Thoracic aorta (tissue), 2 donors: ENCODE data around the gene HSPB7. TPM values are rescaled to one million over a fixed set of nuclear protein-coding genes. Genes with fewer than 3 reads are reported as not detected.

ENCODE experiments used
- ATAC-seq: fragments of 150-250 bp; one replicate; pipeline ENCODE4 v1.8.0; 2017; ENCODE audit warnings: low read depth; ENCODE audit not compliant: insufficient number of reproducible peaks, low FRiP score
- DNase-seq: peaks from one replicate; pipeline ENCODE4 v3.0.0-alpha.2; 2020; ENCODE audit warnings: low spot score
- H3K27ac ChIP-seq, 2 donors: fragments of 200-600 bp; sonication (generic); 1 replicate in 1 of 2; 2 replicates in 1 of 2; pipeline ENCODE4 v1.5.1; 2016; ENCODE audit warnings: mild to moderate bottlenecking in 2 of 2, moderate library complexity in 2 of 2
- H3K27me3 ChIP-seq: fragments of 200-600 bp; sonication (generic); replicated peaks from 2 replicates; pipeline ENCODE4 v1.6.0; 2016; ENCODE audit warnings: mild to moderate bottlenecking; ENCODE audit not compliant: insufficient read depth
- H3K36me3 ChIP-seq: fragments of 200-600 bp; sonication (generic); one replicate; pipeline ENCODE4 v1.5.1; 2016
- H3K4me1 ChIP-seq, 2 donors: fragments of 200-600 bp; sonication (generic); 1 replicate in 1 of 2; 2 replicates in 1 of 2; pipeline versions ENCODE4 v1.5.1 to v1.6.0; 2016; ENCODE audit warnings: low read depth in 2 of 2, mild to moderate bottlenecking in 1 of 2; ENCODE audit not compliant: control insufficient read depth in 1 of 2
- H3K4me3 ChIP-seq: fragments of 200-600 bp; sonication (generic); 2 replicates; pipeline ENCODE4 v1.5.1; 2016; ENCODE audit warnings: mild to moderate bottlenecking
- H3K9me3 ChIP-seq: fragments of 200-600 bp; sonication (generic); 2 replicates; pipeline ENCODE4 v1.5.1; 2016
- total RNA-seq, 2 donors: library from RNA; depleted of rRNA; stranded (reverse); fragments of >200 nt; gene quantifications; one replicate each; pipeline versions ENCODE4 v1.1.0 to v1.2.3, GENCODE V29; 2016
- TF ChIP-seq, protein P1 (sequence below): fragments of 200-600 bp; sonication (generic); IDR thresholded peaks from one replicate; pipeline ENCODE4 v1.5.1; 2019; ENCODE audit warnings: antibody characterized with exemption

The HSPB7 gene
- total RNA-seq, 2 donors from 2014 or later, result 223 to 430 TPM

DNA sequence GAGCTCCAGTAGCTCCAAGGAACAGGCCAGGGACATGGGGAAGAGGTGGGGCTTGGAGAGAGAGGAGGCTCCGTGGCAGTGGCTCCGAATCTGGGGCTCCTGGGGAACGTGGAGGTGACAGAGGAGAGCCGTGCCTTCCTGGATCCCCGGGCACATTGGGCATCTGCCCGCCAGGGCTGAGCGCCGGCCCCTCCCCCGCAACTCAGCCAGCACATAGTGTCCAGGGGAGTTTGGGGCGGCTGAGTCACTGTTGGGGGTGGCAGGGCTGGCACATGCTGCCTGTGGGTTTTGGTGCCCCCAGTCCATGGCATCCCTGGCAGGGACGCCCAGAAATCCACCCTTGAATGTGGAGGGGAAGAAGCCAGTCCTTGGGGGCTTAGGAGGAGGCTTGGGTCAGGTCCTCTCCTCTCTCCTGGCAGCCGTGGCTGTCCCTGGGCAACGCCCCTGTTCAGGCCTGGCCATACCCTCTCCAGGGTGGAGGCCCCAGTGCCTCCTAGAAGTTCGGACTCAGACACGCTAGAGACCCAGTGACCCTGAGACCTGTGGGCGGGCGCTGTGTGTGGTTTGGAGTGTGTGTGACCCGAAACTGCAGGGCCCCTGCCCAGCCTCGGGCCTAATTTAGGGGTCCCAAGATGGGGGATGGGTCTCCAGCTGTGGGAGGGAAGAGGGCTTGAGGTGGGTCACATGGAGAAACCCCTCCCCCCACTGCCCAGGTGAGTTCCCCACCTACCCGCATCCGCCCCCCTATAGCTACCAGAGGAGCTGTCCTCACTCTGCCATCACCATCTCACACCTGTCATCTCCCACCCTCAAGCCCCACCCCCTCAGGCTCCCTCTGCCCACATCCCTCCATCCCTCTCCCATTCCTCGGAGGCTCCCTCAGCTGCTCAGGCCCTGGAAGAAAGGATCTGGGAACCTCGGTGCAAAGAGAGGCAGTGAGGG is 1.6 kb downstream of the HSPB7 start:
- Histone ChIP-seq H3K27ac (peak overlapping the region; percentile 97 to 100), H3K36me3 (peaks cover 8% of the 10 kb centered on the region), H3K9me3 (no peaks in the 10 kb centered on the region), H3K4me3 (peak overlapping the region; percentile 83), H3K27me3 (no peaks in the 10 kb centered on the region), H3K4me1 (peaks cover 47 to 78% of the 10 kb centered on the region in 2 donors)
- TF ChIP-seq, protein P1, sequence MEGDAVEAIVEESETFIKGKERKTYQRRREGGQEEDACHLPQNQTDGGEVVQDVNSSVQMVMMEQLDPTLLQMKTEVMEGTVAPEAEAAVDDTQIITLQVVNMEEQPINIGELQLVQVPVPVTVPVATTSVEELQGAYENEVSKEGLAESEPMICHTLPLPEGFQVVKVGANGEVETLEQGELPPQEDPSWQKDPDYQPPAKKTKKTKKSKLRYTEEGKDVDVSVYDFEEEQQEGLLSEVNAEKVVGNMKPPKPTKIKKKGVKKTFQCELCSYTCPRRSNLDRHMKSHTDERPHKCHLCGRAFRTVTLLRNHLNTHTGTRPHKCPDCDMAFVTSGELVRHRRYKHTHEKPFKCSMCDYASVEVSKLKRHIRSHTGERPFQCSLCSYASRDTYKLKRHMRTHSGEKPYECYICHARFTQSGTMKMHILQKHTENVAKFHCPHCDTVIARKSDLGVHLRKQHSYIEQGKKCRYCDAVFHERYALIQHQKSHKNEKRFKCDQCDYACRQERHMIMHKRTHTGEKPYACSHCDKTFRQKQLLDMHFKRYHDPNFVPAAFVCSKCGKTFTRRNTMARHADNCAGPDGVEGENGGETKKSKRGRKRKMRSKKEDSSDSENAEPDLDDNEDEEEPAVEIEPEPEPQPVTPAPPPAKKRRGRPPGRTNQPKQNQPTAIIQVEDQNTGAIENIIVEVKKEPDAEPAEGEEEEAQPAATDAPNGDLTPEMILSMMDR, result no peak
- peak; percentile 57 for DNase-seq
- ATAC-seq, result no peak

DNA sequence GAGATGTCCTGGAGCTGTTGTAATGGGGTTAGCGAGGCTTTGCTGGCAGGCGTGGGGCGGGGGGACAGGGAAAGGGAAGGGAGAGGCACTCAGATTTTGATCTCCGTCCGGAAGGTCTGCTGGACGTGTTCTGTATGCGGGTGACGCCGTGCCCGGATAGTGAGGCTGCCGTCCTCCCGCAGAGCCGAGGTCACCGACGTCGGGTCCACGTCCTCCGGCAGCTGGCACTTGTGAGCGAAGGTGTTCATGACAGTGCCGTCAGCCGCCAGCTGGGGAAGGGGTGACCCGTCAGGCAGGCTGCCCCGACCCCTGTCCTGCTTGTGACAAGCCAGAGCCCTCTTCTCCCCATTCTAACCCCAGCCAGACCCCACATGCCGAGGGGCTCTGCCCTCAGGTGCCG is 2.4 kb downstream of the HSPB7 start:
- peaks cover 8% of the 10 kb centered on the region for H3K36me3 ChIP-seq
- TF ChIP-seq, protein P1, result no peak
- H3K4me1 ChIP-seq, result peaks cover 47 to 76% of the 10 kb centered on the region in 2 donors
- ATAC-seq, result no peak
- H3K4me3 ChIP-seq, result peak overlapping the region; percentile 83
- DNase-seq, result no peak
- peak overlapping the region; percentile 97 to 100 for H3K27ac ChIP-seq
- H3K9me3 ChIP-seq, result no peaks in the 10 kb centered on the region
- H3K27me3 ChIP-seq, result no peaks in the 10 kb centered on the region

DNA sequence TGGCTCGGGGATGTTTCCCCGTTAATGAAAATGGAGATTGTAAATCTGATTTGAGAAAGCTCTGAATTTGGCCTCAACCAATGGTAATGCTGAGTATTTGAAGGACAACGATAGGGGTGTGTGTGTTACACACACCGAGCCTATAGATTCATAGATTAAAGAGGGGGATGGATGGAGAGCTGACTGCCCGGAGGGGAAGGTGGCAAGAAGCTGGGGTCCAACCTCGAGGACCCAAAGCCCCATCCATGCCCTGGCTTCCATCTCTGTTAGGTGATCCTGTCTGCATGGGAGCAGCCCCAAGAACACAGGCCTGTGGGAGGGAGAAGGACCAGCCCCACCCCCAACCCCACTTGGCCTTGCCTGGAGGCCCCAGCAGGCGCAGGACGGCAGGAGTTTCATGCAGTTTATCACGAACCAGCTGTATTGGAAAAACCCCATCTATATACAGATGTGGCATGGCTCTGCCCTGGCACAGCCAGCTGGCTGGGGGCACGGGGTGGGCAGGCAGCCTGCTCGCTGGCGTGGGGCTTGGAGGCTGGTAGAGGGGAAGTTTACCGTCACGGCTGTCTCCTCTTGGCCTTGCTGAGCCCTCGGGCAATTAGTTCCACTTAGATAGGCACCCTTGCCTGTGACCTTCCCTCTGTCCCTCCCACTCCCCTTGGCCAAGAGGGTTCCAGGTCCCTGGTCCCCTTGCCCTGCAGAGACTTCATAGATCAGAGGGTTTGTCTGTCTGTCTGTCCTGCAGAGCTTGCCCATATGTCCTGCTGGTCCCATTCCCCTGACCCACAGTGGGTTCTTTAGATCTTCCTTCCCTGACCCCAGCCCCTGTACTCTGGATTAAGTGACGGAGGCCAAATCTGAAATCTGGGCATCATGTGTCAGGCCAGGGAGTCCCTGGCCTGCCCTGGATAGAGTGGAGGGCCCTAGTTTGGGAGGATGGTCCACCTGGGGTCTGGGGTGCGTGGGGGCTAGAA is 3.0 kb downstream of the HSPB7 start:
- no peak for ATAC-seq
- peaks cover 41 to 69% of the 10 kb centered on the region in 2 donors for H3K4me1 ChIP-seq

DNA sequence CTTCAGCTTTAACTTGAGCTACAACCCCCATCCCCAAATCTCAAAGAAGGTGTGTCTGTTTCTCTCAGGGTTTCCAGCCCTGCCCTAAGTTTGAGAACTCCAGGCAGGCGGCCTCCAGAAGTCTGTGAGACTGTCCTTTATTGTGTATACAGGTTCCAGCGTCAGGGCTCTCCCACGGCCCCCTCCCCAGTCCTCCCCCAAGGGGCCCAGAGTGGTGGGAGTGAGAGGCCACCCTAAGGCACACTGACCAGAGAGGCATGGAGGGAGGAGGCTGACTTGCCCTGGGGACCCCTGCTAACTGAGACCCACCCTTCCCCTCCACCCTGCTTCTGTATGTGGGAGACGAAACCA is 4.0 kb downstream of the HSPB7 start:
- Histone ChIP-seq H3K9me3 (no peaks in the 10 kb centered on the region), H3K27ac (peak overlapping the region; percentile 97 to 100), H3K4me1 (peaks cover 34 to 60% of the 10 kb centered on the region in 2 donors), H3K36me3 (peaks cover 8% of the 10 kb centered on the region), H3K27me3 (no peaks in the 10 kb centered on the region), H3K4me3 (peak overlapping the region; percentile 83)
- TF ChIP-seq, protein P1, result no peak
- DNase-seq (no peak), ATAC-seq (no peak)

More for the DNA sequence above, 3.0 kb downstream of the HSPB7 start:
- peak overlapping the region; percentile 83 for H3K4me3 ChIP-seq
- no peaks in the 10 kb centered on the region for H3K27me3 ChIP-seq
- no peak for DNase-seq
- TF ChIP-seq, protein P1, result no peak
- no peaks in the 10 kb centered on the region for H3K9me3 ChIP-seq
- peak overlapping the region; percentile 97 to 100 for H3K27ac ChIP-seq
- peaks cover 8% of the 10 kb centered on the region for H3K36me3 ChIP-seq
